Measurements from ENCODE around the gene TP63.

DNA sequence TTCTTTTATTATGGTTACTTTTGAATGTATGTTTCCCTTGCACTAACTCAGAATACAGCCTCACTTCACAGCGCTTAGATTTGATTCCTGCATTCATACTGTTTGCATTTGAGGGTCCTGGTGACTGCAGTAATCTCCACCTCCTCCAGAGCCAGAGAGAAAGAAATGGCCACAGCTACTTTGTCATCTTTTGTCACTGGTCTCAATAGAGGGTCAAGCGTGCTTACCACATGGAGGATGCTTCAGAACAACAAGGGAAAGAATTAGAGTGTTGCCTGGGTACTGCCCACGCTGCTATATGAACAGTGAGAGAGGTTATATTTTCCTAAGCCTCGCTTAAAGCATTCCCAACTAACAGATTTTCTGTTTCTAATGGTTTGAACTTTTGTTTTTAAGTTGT lies 190.1 kb downstream of the TP63 start:
- TF ChIP-seq, protein P1, sequence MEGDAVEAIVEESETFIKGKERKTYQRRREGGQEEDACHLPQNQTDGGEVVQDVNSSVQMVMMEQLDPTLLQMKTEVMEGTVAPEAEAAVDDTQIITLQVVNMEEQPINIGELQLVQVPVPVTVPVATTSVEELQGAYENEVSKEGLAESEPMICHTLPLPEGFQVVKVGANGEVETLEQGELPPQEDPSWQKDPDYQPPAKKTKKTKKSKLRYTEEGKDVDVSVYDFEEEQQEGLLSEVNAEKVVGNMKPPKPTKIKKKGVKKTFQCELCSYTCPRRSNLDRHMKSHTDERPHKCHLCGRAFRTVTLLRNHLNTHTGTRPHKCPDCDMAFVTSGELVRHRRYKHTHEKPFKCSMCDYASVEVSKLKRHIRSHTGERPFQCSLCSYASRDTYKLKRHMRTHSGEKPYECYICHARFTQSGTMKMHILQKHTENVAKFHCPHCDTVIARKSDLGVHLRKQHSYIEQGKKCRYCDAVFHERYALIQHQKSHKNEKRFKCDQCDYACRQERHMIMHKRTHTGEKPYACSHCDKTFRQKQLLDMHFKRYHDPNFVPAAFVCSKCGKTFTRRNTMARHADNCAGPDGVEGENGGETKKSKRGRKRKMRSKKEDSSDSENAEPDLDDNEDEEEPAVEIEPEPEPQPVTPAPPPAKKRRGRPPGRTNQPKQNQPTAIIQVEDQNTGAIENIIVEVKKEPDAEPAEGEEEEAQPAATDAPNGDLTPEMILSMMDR (IDR thresholded peaks at IDR 0.05): no peak
- no peak for TF ChIP-seq POLR2AphosphoS5 (IDR thresholded peaks at IDR 0.05; ENCODE audit: insufficient read depth in 1 of 2, low read depth in 1 of 2)
- no peak for TF ChIP-seq POLR2A (IDR thresholded peaks at IDR 0.05)
